ENCODE measurements around the gene LNX2.

LNX2 gene

GRCh38 chr13:27542220-27542619, 78.1 kb downstream of the LNX2 start:
- Histone ChIP-seq H3K9ac (ENCODE audit: low read length) (no peak overlapping the region), H3K9me3 (ENCODE audit: insufficient read depth, low read length) (no peaks in the 10 kb centered on the region), H3K79me2 (ENCODE audit: low read length) (no peaks in the 10 kb centered on the region), H3K4me1 (ENCODE audit: low read length) (no peaks in the 10 kb centered on the region), H3K27ac (ENCODE audit: low read length) (no peak overlapping the region), H3K27me3 (ENCODE audit: low read depth, low read length) (no peaks in the 10 kb centered on the region), H3K36me3 (replicated peaks; ENCODE audit: low read depth, low read length) (peaks cover 7% of the 10 kb centered on the region), H3K4me3 (ENCODE audit: low read length) (no peak overlapping the region), H3K4me2 (ENCODE audit: low read length) (no peak overlapping the region), H2AFZ (ENCODE audit: low read depth, low read length) (no peak overlapping the region), H4K20me1 (ENCODE audit: insufficient read depth, low read length) (no peaks in the 10 kb centered on the region)
- TF ChIP-seq, protein P1, sequence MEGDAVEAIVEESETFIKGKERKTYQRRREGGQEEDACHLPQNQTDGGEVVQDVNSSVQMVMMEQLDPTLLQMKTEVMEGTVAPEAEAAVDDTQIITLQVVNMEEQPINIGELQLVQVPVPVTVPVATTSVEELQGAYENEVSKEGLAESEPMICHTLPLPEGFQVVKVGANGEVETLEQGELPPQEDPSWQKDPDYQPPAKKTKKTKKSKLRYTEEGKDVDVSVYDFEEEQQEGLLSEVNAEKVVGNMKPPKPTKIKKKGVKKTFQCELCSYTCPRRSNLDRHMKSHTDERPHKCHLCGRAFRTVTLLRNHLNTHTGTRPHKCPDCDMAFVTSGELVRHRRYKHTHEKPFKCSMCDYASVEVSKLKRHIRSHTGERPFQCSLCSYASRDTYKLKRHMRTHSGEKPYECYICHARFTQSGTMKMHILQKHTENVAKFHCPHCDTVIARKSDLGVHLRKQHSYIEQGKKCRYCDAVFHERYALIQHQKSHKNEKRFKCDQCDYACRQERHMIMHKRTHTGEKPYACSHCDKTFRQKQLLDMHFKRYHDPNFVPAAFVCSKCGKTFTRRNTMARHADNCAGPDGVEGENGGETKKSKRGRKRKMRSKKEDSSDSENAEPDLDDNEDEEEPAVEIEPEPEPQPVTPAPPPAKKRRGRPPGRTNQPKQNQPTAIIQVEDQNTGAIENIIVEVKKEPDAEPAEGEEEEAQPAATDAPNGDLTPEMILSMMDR (IDR thresholded peaks at IDR 0.05; ENCODE audit: low read depth, low read length): no peak

GRCh38 chr13:27541386-27541785, 78.9 kb downstream of the LNX2 start:
- no peak overlapping the region for H3K4me2 ChIP-seq (ENCODE audit: low read length)
- no peak overlapping the region for H3K27ac ChIP-seq (ENCODE audit: low read length)
- H3K9ac ChIP-seq (ENCODE audit: low read length): no peak overlapping the region
- no peak overlapping the region for H3K4me3 ChIP-seq (ENCODE audit: low read length)
- peaks cover 3% of the 10 kb centered on the region; the same call in 1 of the 2 replicates for H3K4me1 ChIP-seq (ENCODE audit: low read length)
- H3K36me3 ChIP-seq (replicated peaks; ENCODE audit: low read depth, low read length): peaks cover 7% of the 10 kb centered on the region
- no peak overlapping the region for H2AFZ ChIP-seq (ENCODE audit: low read depth, low read length)
- no peaks in the 10 kb centered on the region for H3K27me3 ChIP-seq (ENCODE audit: low read depth, low read length)
- H3K9me3 ChIP-seq (ENCODE audit: insufficient read depth, low read length): no peaks in the 10 kb centered on the region
- no peaks in the 10 kb centered on the region for H4K20me1 ChIP-seq (ENCODE audit: insufficient read depth, low read length)
- TF ChIP-seq EZH2phosphoT487 (IDR thresholded peaks at IDR 0.05; ENCODE audit: low read depth): no peak
- TF ChIP-seq, protein P1 (IDR thresholded peaks at IDR 0.05; ENCODE audit: low read depth, low read length): no peak
- H3K79me2 ChIP-seq (ENCODE audit: low read length): no peaks in the 10 kb centered on the region

- TF ChIP-seq, protein P1 (IDR thresholded peaks at IDR 0.05; ENCODE audit: low read depth, low read length): no peak
- no peak for TF ChIP-seq EZH2phosphoT487 (IDR thresholded peaks at IDR 0.05; ENCODE audit: low read depth)
- Histone ChIP-seq H3K27me3 (ENCODE audit: low read depth, low read length) (no peaks in the 10 kb centered on the region), H2AFZ (ENCODE audit: low read depth, low read length) (no peak overlapping the region)
These were observed 83.8 kb downstream of the LNX2 start for GRCh38 chr13:27536361-27537101.

GRCh38 chr13:27535546-27535945, 84.8 kb downstream of the LNX2 start:
- Histone ChIP-seq H3K4me2 (ENCODE audit: low read length) (no peak overlapping the region), H3K27me3 (ENCODE audit: low read depth, low read length) (no peaks in the 10 kb centered on the region), H3K4me1 (ENCODE audit: low read length) (peaks cover 25% of the 10 kb centered on the region), H3K27ac (ENCODE audit: low read length) (no peak overlapping the region), H3K36me3 (replicated peaks; ENCODE audit: low read depth, low read length) (peaks cover 3% of the 10 kb centered on the region), H2AFZ (ENCODE audit: low read depth, low read length) (no peak overlapping the region), H3K79me2 (ENCODE audit: low read length) (no peaks in the 10 kb centered on the region), H3K4me3 (ENCODE audit: low read length) (no peak overlapping the region), H3K9me3 (ENCODE audit: insufficient read depth, low read length) (no peaks in the 10 kb centered on the region), H4K20me1 (ENCODE audit: insufficient read depth, low read length) (no peaks in the 10 kb centered on the region), H3K9ac (ENCODE audit: low read length) (no peak overlapping the region)
- TF ChIP-seq, protein P1 (IDR thresholded peaks at IDR 0.05; ENCODE audit: low read depth, low read length): peak; percentile 35; the same call in 1 of the 2 replicates
- no peak for TF ChIP-seq EZH2phosphoT487 (IDR thresholded peaks at IDR 0.05; ENCODE audit: low read depth)

More at GRCh38 chr13:27536361-27537101, 83.8 kb downstream of the LNX2 start:
- Histone ChIP-seq H3K36me3 (replicated peaks; ENCODE audit: low read depth, low read length) (peaks cover 6% of the 10 kb centered on the region), H3K9me3 (ENCODE audit: insufficient read depth, low read length) (no peaks in the 10 kb centered on the region), H3K27ac (ENCODE audit: low read length) (no peak overlapping the region), H3K4me3 (ENCODE audit: low read length) (no peak overlapping the region), H3K4me2 (ENCODE audit: low read length) (no peak overlapping the region), H3K9ac (ENCODE audit: low read length) (no peak overlapping the region), H4K20me1 (ENCODE audit: insufficient read depth, low read length) (no peaks in the 10 kb centered on the region), H3K79me2 (ENCODE audit: low read length) (no peaks in the 10 kb centered on the region), H3K4me1 (ENCODE audit: low read length) (peaks cover 25% of the 10 kb centered on the region)
